Glutamatergic neuron (in vitro differentiated cells): ENCODE data around the gene UBQLN1. TPM values are rescaled to one million over a fixed set of nuclear protein-coding genes. Genes with fewer than 3 reads are reported as not detected.

Source experiments
- DNase-seq: peaks from one replicate; pipeline ENCODE4 v3.0.0; 2022
- H3K27ac Mint-ChIP-seq: one replicate; pipeline ENCODE4 v1.8.0; 2020; ENCODE audit warnings: mild to moderate bottlenecking, mixed read lengths, inconsistent platforms; ENCODE audit not compliant: unreplicated experiment
- H3K27me3 Mint-ChIP-seq: one replicate; pipeline ENCODE4 v1.8.0; 2020; ENCODE audit warnings: mild to moderate bottlenecking, moderate library complexity, mixed read lengths, inconsistent platforms; ENCODE audit not compliant: unreplicated experiment
- H3K36me3 Mint-ChIP-seq: one replicate; pipeline ENCODE4 v1.8.0; 2020; ENCODE audit warnings: mild to moderate bottlenecking, mixed read lengths, inconsistent platforms; ENCODE audit not compliant: unreplicated experiment
- H3K4me1 Mint-ChIP-seq: one replicate; pipeline ENCODE4 v1.8.0; 2020; ENCODE audit warnings: mild to moderate bottlenecking, low read depth, mixed read lengths, inconsistent platforms; ENCODE audit not compliant: unreplicated experiment
- H3K4me3 Mint-ChIP-seq: one replicate; pipeline ENCODE4 v1.8.0; 2020; ENCODE audit warnings: mild to moderate bottlenecking, mixed read lengths, inconsistent platforms; ENCODE audit not compliant: unreplicated experiment
- H3K9me3 Mint-ChIP-seq: one replicate; pipeline ENCODE4 v1.8.0; 2020; ENCODE audit warnings: mild to moderate bottlenecking, moderate library complexity, mixed read lengths, inconsistent platforms; ENCODE audit not compliant: unreplicated experiment
- CTCF ChIP-seq: fragments of 200-600 bp; sonication (generic); IDR thresholded peaks from one replicate; pipeline ENCODE4 v1.5.0; 2021; ENCODE audit not compliant: partially characterized antibody, unreplicated experiment
- total RNA-seq: library from RNA; stranded (reverse); fragmentation: NEBNext Ultra II Directional; extraction: Animal tissue kit (Norgen Biotek cat#: 25700); gene quantifications from one replicate; pipeline ENCODE4 v1.2.1, GENCODE V29; 2021; ENCODE audit not compliant: unreplicated experiment

Gene UBQLN1
- total RNA-seq, 1 donor from 2014 or later: 188 TPM

GRCh38 chr9:83701769-83702168 is 6.0 kb downstream of the UBQLN1 start:
- Mint-ChIP-seq H3K4me3 (peak overlapping the region; percentile 1), H3K9me3 (peaks cover 4% of the 10 kb centered on the region), H3K27me3 (peaks cover 2% of the 10 kb centered on the region), H3K27ac (peak overlapping the region; percentile 1), H3K36me3 (no peaks in the 10 kb centered on the region), H3K4me1 (peaks cover 34% of the 10 kb centered on the region)
- DNase-seq: no peak
- TF ChIP-seq CTCF: no peak

DNA sequence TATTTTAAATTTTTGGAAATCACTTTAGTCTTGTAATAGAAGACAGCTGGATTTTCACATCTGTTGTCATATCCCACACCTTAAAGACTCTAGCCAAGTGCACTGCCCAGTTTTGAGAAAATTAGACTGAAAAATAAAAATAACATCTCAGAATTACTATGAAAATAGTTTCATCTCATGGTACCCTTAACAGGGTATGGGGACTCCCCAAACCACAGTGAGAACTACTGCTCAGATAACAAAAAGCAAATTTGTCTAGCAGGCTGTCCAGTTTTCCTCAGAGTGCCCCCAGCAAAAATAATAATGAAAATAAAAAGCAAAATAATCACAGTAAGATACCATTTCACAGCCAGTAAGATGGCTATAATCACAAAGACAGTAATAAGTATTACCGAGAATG is 6.5 kb downstream of the UBQLN1 start:
- Mint-ChIP-seq H3K36me3 (no peaks in the 10 kb centered on the region), H3K4me3 (no peak overlapping the region), H3K4me1 (peaks cover 34% of the 10 kb centered on the region), H3K9me3 (peaks cover 2% of the 10 kb centered on the region), H3K27me3 (no peaks in the 10 kb centered on the region), H3K27ac (no peak overlapping the region)
- TF ChIP-seq CTCF: no peak
- DNase-seq: no peak

DNA sequence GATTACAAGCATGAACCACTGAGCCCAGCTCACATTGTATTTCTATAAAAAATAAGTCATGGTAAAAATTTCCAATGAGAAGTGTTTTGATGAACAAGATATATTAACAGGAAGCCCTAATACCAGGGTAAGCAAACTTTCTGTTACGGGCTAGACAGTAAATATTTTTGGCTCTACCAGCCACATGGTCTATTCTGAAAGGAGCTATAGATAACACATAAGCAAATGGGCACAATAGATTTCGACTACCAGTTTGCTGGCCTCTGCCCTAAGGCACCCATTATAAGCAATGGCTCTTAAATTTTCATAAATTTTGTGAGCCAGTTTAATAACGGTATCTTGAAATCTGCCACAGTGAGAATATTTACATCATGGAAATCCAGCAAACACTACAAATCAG is 8.1 kb downstream of the UBQLN1 start:
- Mint-ChIP-seq H3K36me3 (no peaks in the 10 kb centered on the region), H3K4me1 (peaks cover 27% of the 10 kb centered on the region), H3K27ac (no peak overlapping the region), H3K9me3 (no peaks in the 10 kb centered on the region), H3K27me3 (no peaks in the 10 kb centered on the region), H3K4me3 (no peak overlapping the region)
- TF ChIP-seq CTCF: no peak
- DNase-seq: no peak

- Mint-ChIP-seq H3K4me1 (peaks cover 29% of the 10 kb centered on the region), H3K27ac (no peak overlapping the region), H3K9me3 (no peaks in the 10 kb centered on the region), H3K27me3 (no peaks in the 10 kb centered on the region), H3K36me3 (no peaks in the 10 kb centered on the region), H3K4me3 (no peak overlapping the region)
- no peak for TF ChIP-seq CTCF
- no peak for DNase-seq
Observed at GRCh38 chr9:83698976-83699585, 8.7 kb downstream of the UBQLN1 start.

DNA sequence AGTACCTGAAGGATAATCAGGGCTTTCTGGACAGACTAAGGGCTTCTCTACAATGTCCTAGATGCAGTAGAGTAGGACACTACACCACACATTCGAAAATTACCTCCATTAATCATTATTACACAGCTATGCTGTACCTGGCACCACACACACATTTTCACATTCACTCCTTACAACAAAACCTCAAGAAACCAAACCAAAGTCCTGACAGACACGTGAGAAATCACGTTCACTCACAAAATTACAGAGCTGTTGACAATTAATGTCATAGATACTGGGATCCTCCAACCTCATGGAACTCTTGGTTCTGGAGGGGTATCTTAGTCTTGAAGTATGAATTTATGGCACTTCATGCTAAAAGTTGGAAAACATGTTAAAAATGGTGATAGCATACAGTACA is 16.3 kb downstream of the UBQLN1 start:
- no peaks in the 10 kb centered on the region for H3K36me3 Mint-ChIP-seq
- no peak overlapping the region for H3K4me3 Mint-ChIP-seq
- DNase-seq: no peak
- no peak for TF ChIP-seq CTCF
- H3K27ac Mint-ChIP-seq: no peak overlapping the region
- H3K4me1 Mint-ChIP-seq: peaks cover 12% of the 10 kb centered on the region
- H3K27me3 Mint-ChIP-seq: no peaks in the 10 kb centered on the region
- peaks cover 1% of the 10 kb centered on the region for H3K9me3 Mint-ChIP-seq
